Lower leg skin (tissue), 4 donors: ENCODE results near the gene IMPDH1. TPM values are rescaled to one million over a fixed set of nuclear protein-coding genes. Genes with fewer than 3 reads are reported as not detected.
A peak's percentile ranks its signal among the peaks of the same experiment; 100 is the strongest.

Source experiments
- DNase-seq, 2 donors: peaks; one replicate each; pipeline ENCODE4 v3.0.0-alpha.2; 2019; ENCODE audit warnings: low spot score in 2 of 2
- H3K4me3 ChIP-seq: fragments of 200-600 bp; sonication (generic); 2 replicates; pipeline ENCODE4 v1.5.1; 2017; ENCODE audit warnings: mild to moderate bottlenecking, low read depth; ENCODE audit not compliant: poor library complexity, severe bottlenecking
- POLR2A ChIP-seq, 2 donors: fragments of 450-650 bp; IDR thresholded peaks; one replicate each; pipeline ENCODE4 v1.6.1; 2016 to 2017; ENCODE audit warnings: antibody characterized with exemption in 2 of 2, mild to moderate bottlenecking in 1 of 2, moderate library complexity in 1 of 2
- WGBS, 2 donors: methylation state at CpG; one replicate each; pipeline ENCODE4 v1.1.5; 2018; 5-methylcytosine and 5-hydroxymethylcytosine counted together
- intact Hi-C: fragments of 100-400 bp; cut with DNase I; formaldehyde crosslinking; loops from one replicate; pipeline ENCODE4 v1.15.0; 2023; ENCODE audit warnings: low total_unique reads
- total RNA-seq, 4 donors: library from RNA; depleted of rRNA; stranded (reverse); fragments of >200 nt; gene quantifications; one replicate each; pipeline ENCODE4 v1.1.0, GENCODE V29; 2016
- TF ChIP-seq, protein P1 (sequence below), 3 donors: fragments of 450-650 bp; IDR thresholded peaks; one replicate each; pipeline ENCODE4 v1.5.1; 2016; ENCODE audit warnings: antibody characterized with exemption in 3 of 3, mild to moderate bottlenecking in 3 of 3, moderate library complexity in 2 of 3

The IMPDH1 gene
- total RNA-seq, 4 donors from 2014 or later: 45.6 to 71.7 (median 48.7) TPM

- no peak for DNase-seq
- WGBS, 2 donors: 27 to 50% methylated on average over 1 of the region's 1 CpG
- intact Hi-C loops: no loop called here
- no peak overlapping the region for H3K4me3 ChIP-seq
- TF ChIP-seq, protein P1, sequence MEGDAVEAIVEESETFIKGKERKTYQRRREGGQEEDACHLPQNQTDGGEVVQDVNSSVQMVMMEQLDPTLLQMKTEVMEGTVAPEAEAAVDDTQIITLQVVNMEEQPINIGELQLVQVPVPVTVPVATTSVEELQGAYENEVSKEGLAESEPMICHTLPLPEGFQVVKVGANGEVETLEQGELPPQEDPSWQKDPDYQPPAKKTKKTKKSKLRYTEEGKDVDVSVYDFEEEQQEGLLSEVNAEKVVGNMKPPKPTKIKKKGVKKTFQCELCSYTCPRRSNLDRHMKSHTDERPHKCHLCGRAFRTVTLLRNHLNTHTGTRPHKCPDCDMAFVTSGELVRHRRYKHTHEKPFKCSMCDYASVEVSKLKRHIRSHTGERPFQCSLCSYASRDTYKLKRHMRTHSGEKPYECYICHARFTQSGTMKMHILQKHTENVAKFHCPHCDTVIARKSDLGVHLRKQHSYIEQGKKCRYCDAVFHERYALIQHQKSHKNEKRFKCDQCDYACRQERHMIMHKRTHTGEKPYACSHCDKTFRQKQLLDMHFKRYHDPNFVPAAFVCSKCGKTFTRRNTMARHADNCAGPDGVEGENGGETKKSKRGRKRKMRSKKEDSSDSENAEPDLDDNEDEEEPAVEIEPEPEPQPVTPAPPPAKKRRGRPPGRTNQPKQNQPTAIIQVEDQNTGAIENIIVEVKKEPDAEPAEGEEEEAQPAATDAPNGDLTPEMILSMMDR (IDR thresholded peaks at IDR 0.05): no peak
- no peak for TF ChIP-seq POLR2A (IDR thresholded peaks at IDR 0.05)
Measured at GRCh38 chr7:128366300-128366699, 43.5 kb downstream of the IMPDH1 start.

- no peak for TF ChIP-seq POLR2A (IDR thresholded peaks at IDR 0.05)
- TF ChIP-seq, protein P1 (IDR thresholded peaks at IDR 0.05): no peak
- no peak for DNase-seq
- H3K4me3 ChIP-seq: no peak overlapping the region
- WGBS, 2 donors: 85 to 91% methylated on average over 2 of the region's 2 CpGs
- intact Hi-C loops: no loop called here
Measured at GRCh38 chr7:128365432-128365831, 44.4 kb downstream of the IMPDH1 start.

- WGBS, 2 donors: 87 to 88% methylated on average over 4 of the region's 4 CpGs
- TF ChIP-seq POLR2A (IDR thresholded peaks at IDR 0.05): no peak
- TF ChIP-seq, protein P1 (IDR thresholded peaks at IDR 0.05): no peak
- intact Hi-C loops: no loop called here
- no peak overlapping the region for H3K4me3 ChIP-seq
- no peak for DNase-seq
Measured at GRCh38 chr7:128364166-128364870, 45.5 kb downstream of the IMPDH1 start.

DNA sequence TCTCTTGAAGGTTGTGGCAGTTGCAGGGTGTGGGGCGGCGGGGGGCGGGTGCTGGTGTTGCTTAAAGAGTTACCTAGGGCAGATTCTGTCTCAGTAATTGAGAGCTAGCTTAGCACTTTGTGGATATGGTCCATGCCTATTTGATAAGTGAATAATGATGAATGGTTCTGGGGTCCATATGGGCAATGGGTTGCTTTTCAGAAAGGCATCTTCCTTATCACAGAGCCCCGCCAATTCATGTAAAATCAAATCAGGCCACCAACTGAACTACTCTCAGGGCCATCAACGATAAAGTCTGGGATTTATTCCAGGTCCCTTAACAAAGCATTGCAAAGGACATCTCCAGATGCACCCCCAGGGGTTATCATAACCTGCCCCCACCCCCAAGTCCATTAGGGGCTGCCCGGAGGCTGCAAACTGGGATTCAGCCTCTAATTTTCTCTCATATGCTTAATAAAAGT, 46.5 kb downstream of the IMPDH1 start:
- 87 to 90% methylated on average over 6 of the region's 6 CpGs for WGBS, 2 donors

GRCh38 chr7:128362670-128363069, 47.1 kb downstream of the IMPDH1 start:
- intact Hi-C loops: no loop called here
- 84 to 88% methylated on average over 4 of the region's 4 CpGs for WGBS, 2 donors
- TF ChIP-seq POLR2A (IDR thresholded peaks at IDR 0.05): no peak
- no peak for DNase-seq
- H3K4me3 ChIP-seq: no peak overlapping the region

More for the DNA sequence above, 46.5 kb downstream of the IMPDH1 start:
- TF ChIP-seq POLR2A (IDR thresholded peaks at IDR 0.05): no peak
- TF ChIP-seq, protein P1 (IDR thresholded peaks at IDR 0.05): no peak
- intact Hi-C loops: no loop called here
- no peak overlapping the region for H3K4me3 ChIP-seq
- no peak for DNase-seq

- no peak for DNase-seq
- intact Hi-C loops: no loop called here
- no peak for TF ChIP-seq POLR2A (IDR thresholded peaks at IDR 0.05)
- peak within 1 kb of the TSS; percentile 25 for H3K4me3 ChIP-seq
- WGBS, 2 donors: 2% methylated on average over 38 to 47 of the region's 88 CpGs
Measured at GRCh38 chr7:128361411-128362379, 48.1 kb downstream of the IMPDH1 start, which contains the start of gene PRRT4. TSS of gene PRRT4 (minus strand) at chr7:128361690.
